GM12864 (cell line): Measurements from ENCODE around the gene SLC17A2.

ENCODE experiments used
- DNase-seq: peaks from one replicate; pipeline ENCODE4 v3.0.0-alpha.2; 2011; ENCODE audit warnings: low read depth
- H3K4me3 ChIP-seq: 2 replicates; pipeline ENCODE4 v1.5.1; 2011; ENCODE audit warnings: mild to moderate bottlenecking, low read depth, low read length, control low read depth
- TF ChIP-seq, protein P1 (sequence below): IDR thresholded peaks from 2 replicates; pipeline ENCODE4 v1.5.1; 2011; ENCODE audit warnings: low read depth, mild to moderate bottlenecking, moderate library complexity, low read length, control low read depth, inconsistent platforms; ENCODE audit errors: missing control alignments

Gene SLC17A2

GRCh38 chr6:25919657-25920056 is 10.8 kb downstream of the SLC17A2 start:
- no peak for DNase-seq
- H3K4me3 ChIP-seq = no peak overlapping the region
- TF ChIP-seq, protein P1, sequence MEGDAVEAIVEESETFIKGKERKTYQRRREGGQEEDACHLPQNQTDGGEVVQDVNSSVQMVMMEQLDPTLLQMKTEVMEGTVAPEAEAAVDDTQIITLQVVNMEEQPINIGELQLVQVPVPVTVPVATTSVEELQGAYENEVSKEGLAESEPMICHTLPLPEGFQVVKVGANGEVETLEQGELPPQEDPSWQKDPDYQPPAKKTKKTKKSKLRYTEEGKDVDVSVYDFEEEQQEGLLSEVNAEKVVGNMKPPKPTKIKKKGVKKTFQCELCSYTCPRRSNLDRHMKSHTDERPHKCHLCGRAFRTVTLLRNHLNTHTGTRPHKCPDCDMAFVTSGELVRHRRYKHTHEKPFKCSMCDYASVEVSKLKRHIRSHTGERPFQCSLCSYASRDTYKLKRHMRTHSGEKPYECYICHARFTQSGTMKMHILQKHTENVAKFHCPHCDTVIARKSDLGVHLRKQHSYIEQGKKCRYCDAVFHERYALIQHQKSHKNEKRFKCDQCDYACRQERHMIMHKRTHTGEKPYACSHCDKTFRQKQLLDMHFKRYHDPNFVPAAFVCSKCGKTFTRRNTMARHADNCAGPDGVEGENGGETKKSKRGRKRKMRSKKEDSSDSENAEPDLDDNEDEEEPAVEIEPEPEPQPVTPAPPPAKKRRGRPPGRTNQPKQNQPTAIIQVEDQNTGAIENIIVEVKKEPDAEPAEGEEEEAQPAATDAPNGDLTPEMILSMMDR = no peak

DNA sequence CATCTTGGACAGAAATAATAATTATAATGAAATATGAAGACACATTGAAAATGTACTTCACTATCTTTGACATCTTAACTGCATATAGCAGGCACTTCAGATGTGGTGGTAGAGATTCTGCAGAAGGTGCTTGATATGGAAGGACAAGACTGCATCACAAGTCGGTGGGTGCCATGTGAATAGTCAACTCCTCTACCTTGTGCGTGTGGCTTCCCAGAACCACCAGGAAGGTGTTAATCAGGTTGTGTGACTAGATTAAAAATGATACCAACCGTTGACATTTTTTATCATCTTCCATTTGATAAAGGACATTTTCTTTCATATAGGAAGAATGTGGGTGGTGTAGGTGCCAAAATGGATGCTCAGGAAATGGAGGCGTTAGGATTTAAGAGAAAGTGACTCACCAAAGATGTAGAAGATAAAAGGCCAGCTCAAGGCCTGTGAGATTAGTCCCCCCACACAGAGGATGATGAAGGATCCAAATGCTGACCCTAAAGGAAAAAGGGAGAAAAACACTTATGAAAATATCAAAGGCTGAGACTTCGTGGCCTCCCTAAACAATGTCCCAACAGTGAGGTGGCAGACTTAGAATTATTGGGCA is 12.3 kb downstream of the SLC17A2 start:
- DNase-seq = no peak
- TF ChIP-seq, protein P1 = no peak
- no peak overlapping the region for H3K4me3 ChIP-seq

- TF ChIP-seq, protein P1 = no peak
- H3K4me3 ChIP-seq = no peak overlapping the region
- no peak for DNase-seq
Observed at GRCh38 chr6:25916789-25917490, 13.6 kb downstream of the SLC17A2 start.

DNA sequence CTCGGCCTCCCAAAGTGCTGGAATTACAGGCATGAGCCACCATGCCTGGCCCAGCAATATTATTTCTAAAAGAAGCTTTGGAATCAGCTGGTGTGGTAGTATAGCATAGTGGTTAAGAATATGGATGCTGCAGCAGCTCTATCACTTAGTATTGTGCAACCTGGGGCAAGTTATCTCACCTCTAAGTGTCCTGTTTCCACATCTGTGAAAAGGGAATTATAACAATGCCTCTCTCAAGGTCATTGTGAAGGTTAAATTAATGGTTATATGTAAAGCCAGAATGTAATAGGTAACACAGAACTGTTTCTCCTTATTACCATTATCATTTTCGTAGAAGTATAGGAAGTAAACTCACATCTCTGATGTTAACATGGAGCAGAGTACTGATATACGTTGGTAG is 14.2 kb downstream of the SLC17A2 start:
- TF ChIP-seq, protein P1 = no peak
- DNase-seq = no peak
- no peak overlapping the region for H3K4me3 ChIP-seq

DNA sequence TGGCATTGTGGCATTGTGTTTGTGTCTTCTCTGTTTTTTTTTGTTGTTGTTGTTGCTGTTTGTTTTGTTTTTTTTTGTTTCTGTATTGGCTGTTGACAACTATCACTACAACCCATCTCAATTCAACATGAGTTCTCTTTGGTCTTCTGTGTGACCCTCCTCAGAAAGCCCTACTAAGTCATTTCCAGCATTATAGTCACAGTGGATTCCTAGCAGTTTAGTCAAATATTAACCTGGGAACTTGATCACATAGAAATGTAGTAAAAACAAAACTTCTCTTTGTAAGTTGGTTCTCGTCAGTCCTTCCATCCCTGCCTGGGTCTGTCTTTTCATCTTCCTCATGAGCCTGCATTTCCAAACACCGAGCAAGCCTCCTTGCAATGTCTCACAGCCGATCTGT is 16.8 kb downstream of the SLC17A2 start:
- H3K4me3 ChIP-seq = no peak overlapping the region
- no peak for DNase-seq
- TF ChIP-seq, protein P1 = no peak

- DNase-seq = no peak
- no peak overlapping the region for H3K4me3 ChIP-seq
- TF ChIP-seq, protein P1 = no peak
Observed at GRCh38 chr6:25911351-25911750, 19.1 kb downstream of the SLC17A2 start.
